ENCODE results near the gene CTSL. TPM values are rescaled to one million over a fixed set of nuclear protein-coding genes. Genes with fewer than 3 reads are reported as not detected.
A peak's percentile ranks its signal among the peaks of the same experiment; 100 is the strongest.

The CTSL gene
- total and polyA plus RNA-seq, 7 experiments from 2014 or later = 3.7 to 67.9 (median 14.9) TPM

DNA sequence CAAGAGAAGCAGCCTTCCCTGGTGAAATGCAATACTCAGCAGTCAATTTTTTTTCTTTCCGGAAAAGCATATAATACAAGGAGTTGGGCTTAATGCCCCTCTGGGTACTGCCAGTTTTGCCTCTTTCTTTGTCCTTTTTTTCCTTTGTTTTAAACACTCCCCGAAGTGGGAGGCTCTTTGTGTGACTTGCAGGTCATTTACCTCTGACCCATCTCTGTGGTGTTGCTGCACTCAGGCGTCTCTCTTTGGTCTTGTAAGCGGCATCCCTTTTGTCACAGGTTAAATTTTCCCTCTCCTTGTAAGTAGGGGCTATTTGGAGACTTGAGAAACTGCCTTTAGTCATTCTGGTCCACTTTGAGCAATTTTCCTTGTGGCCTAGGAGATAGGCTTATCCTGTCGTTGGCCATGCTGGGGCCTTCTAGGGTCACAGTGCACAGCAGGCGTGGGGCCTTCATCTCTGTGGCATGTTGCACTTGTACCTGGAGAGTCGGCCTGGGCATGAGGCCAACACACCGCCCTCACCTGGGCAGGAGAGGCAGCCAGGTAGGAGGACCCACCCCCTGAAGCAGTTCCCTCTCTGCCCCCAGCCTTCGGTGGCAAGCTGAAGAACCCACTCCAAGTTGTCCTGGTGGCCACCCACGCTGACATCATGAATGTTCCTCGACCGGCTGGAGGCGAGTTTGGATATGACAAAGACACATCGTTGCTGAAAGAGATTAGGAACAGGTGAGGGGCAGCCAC, 27.7 kb upstream of the CTSL start:
- Mint-ChIP-seq H3K27me3 (peaks cover 0 to 14% (median 0%) of the 10 kb centered on the region in 5 donors), H3K27ac (no peak overlapping the region), H3K4me3 (no peak overlapping the region), H3K9me3 (peaks cover 0 to 9% (median 2%) of the 10 kb centered on the region in 11 donors), H3K4me1 (peaks cover 0 to 12% (median 4%) of the 10 kb centered on the region in 7 donors), H3K36me3 (peaks cover 0 to 9% (median 5%) of the 10 kb centered on the region in 5 donors)
- Histone ChIP-seq H3K27ac (ENCODE audit: low read depth, low read length) (no peak overlapping the region), H3K9me3 (ENCODE audit: control insufficient read depth in 2 of 3, low read length in 3 of 3) (peaks cover 0 to 4% (median 0%) of the 10 kb centered on the region in 3 experiments), H3K4me3 (ENCODE audit: low read length) (no peak overlapping the region), H3K27me3 (ENCODE audit: control insufficient read depth in 2 of 2, insufficient read depth in 2 of 2, low read length in 2 of 2) (no peaks in the 10 kb centered on the region), H3K36me3 (ENCODE audit: control insufficient read depth in 2 of 3, insufficient read depth in 3 of 3, low read length in 3 of 3) (no peaks in the 10 kb centered on the region), H3K4me1 (ENCODE audit: control insufficient read depth in 2 of 2, insufficient read depth in 2 of 2, low read length in 2 of 2) (no peaks in the 10 kb centered on the region)
- ChIA-PET CTCF (no interaction called here), POLR2A (no interaction called here)
- no peak for ATAC-seq
- intact Hi-C loops (cut with micrococcal nuclease) = no loop called here
- no peak for DNase-seq

- no peak overlapping the region for H3K4me3 ChIP-seq (ENCODE audit: low read length)
- peaks cover 0 to 20% (median 0%) of the 10 kb centered on the region in 5 donors for H3K27me3 Mint-ChIP-seq
- H3K27ac Mint-ChIP-seq = no peak overlapping the region
- ChIA-PET POLR2A (no interaction called here), CTCF (no interaction called here)
- peaks cover 0 to 1% (median 0%) of the 10 kb centered on the region in 11 donors for H3K9me3 Mint-ChIP-seq
- no peak overlapping the region for H3K27ac ChIP-seq (ENCODE audit: low read depth, low read length)
- H3K9me3 ChIP-seq (ENCODE audit: control insufficient read depth in 2 of 3, low read length in 3 of 3) = no peaks in the 10 kb centered on the region
- H3K4me3 Mint-ChIP-seq = no peak overlapping the region
- intact Hi-C loops (cut with micrococcal nuclease) = no loop called here
- ATAC-seq (no peak), DNase-seq (no peak)
- peaks cover 0 to 12% (median 4%) of the 10 kb centered on the region in 7 donors for H3K4me1 Mint-ChIP-seq
- H3K27me3 ChIP-seq (ENCODE audit: control insufficient read depth in 2 of 2, insufficient read depth in 2 of 2, low read length in 2 of 2) = no peaks in the 10 kb centered on the region
- no peaks in the 10 kb centered on the region for H3K4me1 ChIP-seq (ENCODE audit: control insufficient read depth in 2 of 2, insufficient read depth in 2 of 2, low read length in 2 of 2)
- no peaks in the 10 kb centered on the region for H3K36me3 ChIP-seq (ENCODE audit: control insufficient read depth in 2 of 3, insufficient read depth in 3 of 3, low read length in 3 of 3)
- peaks cover 0 to 9% (median 0%) of the 10 kb centered on the region in 5 donors for H3K36me3 Mint-ChIP-seq
Observed at GRCh38 chr9:87699835-87700234, 26.1 kb upstream of the CTSL start.

GRCh38 chr9:87701491-87701890, 24.4 kb upstream of the CTSL start:
- H3K4me3 ChIP-seq (ENCODE audit: low read length) = no peak overlapping the region
- no peaks in the 10 kb centered on the region for H3K36me3 Mint-ChIP-seq
- H3K4me1 ChIP-seq (ENCODE audit: control insufficient read depth in 2 of 2, insufficient read depth in 2 of 2, low read length in 2 of 2) = no peaks in the 10 kb centered on the region
- H3K9me3 ChIP-seq (ENCODE audit: control insufficient read depth in 2 of 3, low read length in 3 of 3) = no peaks in the 10 kb centered on the region
- H3K9me3 Mint-ChIP-seq = no peaks in the 10 kb centered on the region
- H3K4me3 Mint-ChIP-seq = no peak overlapping the region
- H3K27me3 ChIP-seq (ENCODE audit: control insufficient read depth in 2 of 2, insufficient read depth in 2 of 2, low read length in 2 of 2) = no peaks in the 10 kb centered on the region
- CTCF ChIA-PET = no interaction called here
- H3K27me3 Mint-ChIP-seq = peaks cover 0 to 27% (median 0%) of the 10 kb centered on the region in 5 donors
- ATAC-seq (no peak), DNase-seq (no peak)
- intact Hi-C loops (cut with micrococcal nuclease) = no loop called here
- no peak overlapping the region for H3K27ac ChIP-seq (ENCODE audit: low read depth, low read length)
- peaks cover 0 to 17% (median 4%) of the 10 kb centered on the region in 7 donors for H3K4me1 Mint-ChIP-seq
- H3K36me3 ChIP-seq (ENCODE audit: control insufficient read depth in 2 of 3, insufficient read depth in 3 of 3, low read length in 3 of 3) = no peaks in the 10 kb centered on the region
- POLR2A ChIA-PET = no interaction called here
- H3K27ac Mint-ChIP-seq = no peak overlapping the region

DNA sequence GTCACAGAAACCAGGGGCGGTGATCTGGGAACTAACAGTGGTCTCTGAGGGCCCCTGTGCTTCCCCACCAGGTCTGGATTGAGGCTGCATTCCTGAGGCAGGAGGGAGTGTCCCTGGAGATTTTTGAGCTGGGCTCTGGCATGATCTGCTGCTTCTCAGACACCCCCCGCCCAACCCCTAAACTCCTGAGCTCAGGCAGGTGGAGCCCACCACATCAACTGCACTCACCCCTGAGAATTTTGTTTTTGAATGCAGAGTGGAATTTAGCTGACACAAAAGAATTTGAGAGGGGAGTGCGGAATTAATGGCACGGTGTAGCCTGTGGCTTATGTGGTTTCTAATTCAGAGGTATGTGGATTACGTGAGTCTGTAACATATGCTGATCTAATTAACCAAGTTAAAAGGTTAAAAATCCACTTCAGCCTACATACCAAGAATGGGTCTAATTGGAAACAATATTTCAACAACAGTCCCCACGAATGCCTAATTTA, 23.9 kb upstream of the CTSL start:
- peak overlapping the region in 3 of 9 donors; percentile 9 to 62 (median 25) for H3K27ac Mint-ChIP-seq
- CTCF ChIA-PET = no interaction called here
- intact Hi-C loops (cut with micrococcal nuclease) = no loop called here
- Histone ChIP-seq H3K27me3 (ENCODE audit: control insufficient read depth in 2 of 2, insufficient read depth in 2 of 2, low read length in 2 of 2) (no peaks in the 10 kb centered on the region), H3K27ac (ENCODE audit: low read depth, low read length) (no peak overlapping the region), H3K4me1 (ENCODE audit: control insufficient read depth in 2 of 2, insufficient read depth in 2 of 2, low read length in 2 of 2) (no peaks in the 10 kb centered on the region), H3K36me3 (ENCODE audit: control insufficient read depth in 2 of 3, insufficient read depth in 3 of 3, low read length in 3 of 3) (no peaks in the 10 kb centered on the region), H3K4me3 (ENCODE audit: low read length) (no peak overlapping the region), H3K9me3 (ENCODE audit: control insufficient read depth in 2 of 3, low read length in 3 of 3) (no peaks in the 10 kb centered on the region)
- no peaks in the 10 kb centered on the region for H3K9me3 Mint-ChIP-seq
- no peak for ATAC-seq
- no peak for DNase-seq
- no peaks in the 10 kb centered on the region for H3K36me3 Mint-ChIP-seq
- peaks cover 0 to 17% (median 4%) of the 10 kb centered on the region in 7 donors for H3K4me1 Mint-ChIP-seq
- POLR2A ChIA-PET = no interaction called here
- no peak overlapping the region for H3K4me3 Mint-ChIP-seq
- H3K27me3 Mint-ChIP-seq = peaks cover 0 to 27% (median 0%) of the 10 kb centered on the region in 5 donors

DNA sequence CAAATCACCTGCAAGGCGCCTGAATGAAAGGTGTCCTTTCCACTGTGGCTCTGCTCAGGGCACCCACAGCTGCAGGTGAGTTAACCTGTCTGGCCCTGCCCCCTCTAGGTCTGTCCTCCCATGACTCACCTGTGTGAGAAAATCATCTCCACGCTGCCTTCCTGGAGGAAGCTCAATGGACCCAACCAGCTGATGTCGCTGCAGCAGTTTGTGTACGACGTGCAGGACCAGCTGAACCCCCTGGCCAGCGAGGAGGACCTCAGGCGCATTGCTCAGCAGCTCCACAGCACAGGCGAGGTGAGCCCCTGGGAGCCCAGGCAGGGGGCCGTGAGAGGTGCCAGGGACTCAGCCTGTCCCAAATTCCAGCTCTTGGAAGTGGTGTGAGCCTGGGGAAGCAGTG, 23.0 kb upstream of the CTSL start:
- Mint-ChIP-seq H3K27ac (no peak overlapping the region), H3K27me3 (peaks cover 0 to 34% (median 0%) of the 10 kb centered on the region in 5 donors)
- no peak for ATAC-seq

DNA sequence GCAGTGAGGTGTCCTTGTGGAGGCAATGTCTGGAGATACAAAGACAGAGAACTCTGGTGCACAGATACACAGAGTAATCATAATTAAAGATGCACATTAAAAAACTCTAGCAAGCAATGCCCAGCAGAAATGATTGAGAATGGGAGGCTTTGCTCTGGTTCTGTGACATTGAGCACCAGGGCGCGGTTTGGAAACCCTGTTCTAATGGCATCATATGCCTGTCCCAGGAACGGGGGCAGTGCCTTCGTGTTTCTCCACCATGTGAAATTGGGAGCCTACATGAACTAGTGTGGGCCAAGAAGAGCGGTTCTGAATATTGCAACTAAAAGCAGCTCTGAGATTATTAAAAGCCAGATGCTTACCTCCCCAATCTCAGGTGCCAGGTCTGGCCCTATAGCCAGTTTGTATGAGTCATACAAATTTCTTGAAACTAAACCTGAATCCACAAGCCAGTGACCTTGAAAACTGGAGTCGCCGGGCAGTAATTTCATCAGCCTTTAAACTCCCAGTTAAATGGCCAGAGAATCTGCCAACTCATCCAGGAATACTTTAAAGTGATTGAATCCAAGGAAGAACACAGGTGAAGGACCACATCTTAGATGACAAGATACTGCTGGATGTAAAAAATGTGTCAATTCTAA, 22.2 kb upstream of the CTSL start:
- no peaks in the 10 kb centered on the region for H3K27me3 ChIP-seq (ENCODE audit: control insufficient read depth in 2 of 2, insufficient read depth in 2 of 2, low read length in 2 of 2)
- Mint-ChIP-seq H3K36me3 (peaks cover 0 to 3% (median 0%) of the 10 kb centered on the region in 5 donors), H3K4me1 (peaks cover 13 to 31% (median 16%) of the 10 kb centered on the region in 7 donors), H3K27me3 (peaks cover 0 to 37% (median 0%) of the 10 kb centered on the region in 5 donors), H3K4me3 (no peak overlapping the region), H3K9me3 (no peaks in the 10 kb centered on the region), H3K27ac (peak overlapping the region in 1 of 9 donors; percentile 47)
- no peaks in the 10 kb centered on the region for H3K9me3 ChIP-seq (ENCODE audit: control insufficient read depth in 2 of 3, low read length in 3 of 3)
- peaks cover 0 to 10% of the 10 kb centered on the region in 2 donors for H3K4me1 ChIP-seq (ENCODE audit: control insufficient read depth in 2 of 2, insufficient read depth in 2 of 2, low read length in 2 of 2)
- DNase-seq (no peak), ATAC-seq (no peak)
- no peak overlapping the region for H3K27ac ChIP-seq (ENCODE audit: low read depth, low read length)
- intact Hi-C loops (cut with micrococcal nuclease) = no loop called here
- H3K4me3 ChIP-seq (ENCODE audit: low read length) = no peak overlapping the region
- CTCF ChIA-PET = no interaction called here
- H3K36me3 ChIP-seq (ENCODE audit: control insufficient read depth in 2 of 3, insufficient read depth in 3 of 3, low read length in 3 of 3) = no peaks in the 10 kb centered on the region
- POLR2A ChIA-PET = no interaction called here

More for the DNA sequence above, 23.0 kb upstream of the CTSL start:
- no peak overlapping the region for H3K4me3 Mint-ChIP-seq
- ChIA-PET POLR2A (no interaction called here), CTCF (no interaction called here)
- Histone ChIP-seq H3K36me3 (ENCODE audit: control insufficient read depth in 2 of 3, insufficient read depth in 3 of 3, low read length in 3 of 3) (no peaks in the 10 kb centered on the region), H3K4me1 (ENCODE audit: control insufficient read depth in 2 of 2, insufficient read depth in 2 of 2, low read length in 2 of 2) (peaks cover 0 to 3% of the 10 kb centered on the region in 2 donors), H3K9me3 (ENCODE audit: control insufficient read depth in 2 of 3, low read length in 3 of 3) (no peaks in the 10 kb centered on the region), H3K27me3 (ENCODE audit: control insufficient read depth in 2 of 2, insufficient read depth in 2 of 2, low read length in 2 of 2) (no peaks in the 10 kb centered on the region), H3K27ac (ENCODE audit: low read depth, low read length) (no peak overlapping the region), H3K4me3 (ENCODE audit: low read length) (no peak overlapping the region)
- intact Hi-C loops (cut with micrococcal nuclease) = no loop called here
- H3K36me3 Mint-ChIP-seq = peaks cover 0 to 3% (median 0%) of the 10 kb centered on the region in 5 donors
- H3K9me3 Mint-ChIP-seq = no peaks in the 10 kb centered on the region
- no peak for DNase-seq
- H3K4me1 Mint-ChIP-seq = peaks cover 7 to 24% (median 12%) of the 10 kb centered on the region in 7 donors
